ENCODE measurements around the gene GIMAP8.
"Not testable (repeated sequence)": the region's sequence is repeated elsewhere in the genome, so short reads cannot be mapped to it uniquely, and the experiment has no call there.

The GIMAP8 gene

DNA sequence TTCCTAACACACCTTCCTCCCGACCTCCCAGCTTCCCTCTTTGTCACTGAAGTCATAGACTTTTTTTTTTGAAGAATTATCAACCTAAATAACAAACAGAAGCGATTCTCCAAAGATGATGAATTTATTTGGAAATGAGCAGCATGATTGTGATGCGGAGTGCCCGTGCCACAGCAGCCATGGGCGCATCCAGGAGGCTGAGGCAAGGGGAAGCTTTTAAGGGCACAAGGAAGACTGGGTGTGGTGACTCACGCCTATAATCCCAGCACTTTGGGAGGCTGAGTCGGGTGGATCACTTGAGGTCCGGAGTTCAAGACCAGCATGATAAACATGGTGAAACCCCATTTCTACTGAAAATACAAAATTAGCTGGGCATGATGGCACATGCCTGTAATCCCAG, 16.2 kb upstream of the GIMAP8 start:
- no peak for DNase-seq (ENCODE audit: low read depth in 3 of 3, low spot score in 1 of 3)

DNA sequence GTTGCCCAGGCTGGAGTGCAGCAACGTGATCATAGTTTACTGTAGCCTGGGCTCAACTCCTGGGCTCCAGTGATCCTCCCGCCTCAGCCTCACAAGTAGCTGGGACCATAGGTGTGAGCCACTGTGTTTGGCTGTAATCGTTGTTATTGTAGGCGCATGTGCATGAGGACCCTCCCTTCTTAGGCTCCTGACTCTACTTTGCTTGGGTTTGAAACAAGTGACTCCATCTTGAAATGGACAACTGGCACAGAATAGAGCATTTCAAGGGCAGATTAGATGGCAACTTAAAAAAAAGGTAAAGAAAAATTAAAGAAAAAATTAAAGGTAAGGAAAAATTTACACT, 15.4 kb upstream of the GIMAP8 start:
- no peak for DNase-seq (ENCODE audit: low read depth in 3 of 3, low spot score in 1 of 3)

DNA sequence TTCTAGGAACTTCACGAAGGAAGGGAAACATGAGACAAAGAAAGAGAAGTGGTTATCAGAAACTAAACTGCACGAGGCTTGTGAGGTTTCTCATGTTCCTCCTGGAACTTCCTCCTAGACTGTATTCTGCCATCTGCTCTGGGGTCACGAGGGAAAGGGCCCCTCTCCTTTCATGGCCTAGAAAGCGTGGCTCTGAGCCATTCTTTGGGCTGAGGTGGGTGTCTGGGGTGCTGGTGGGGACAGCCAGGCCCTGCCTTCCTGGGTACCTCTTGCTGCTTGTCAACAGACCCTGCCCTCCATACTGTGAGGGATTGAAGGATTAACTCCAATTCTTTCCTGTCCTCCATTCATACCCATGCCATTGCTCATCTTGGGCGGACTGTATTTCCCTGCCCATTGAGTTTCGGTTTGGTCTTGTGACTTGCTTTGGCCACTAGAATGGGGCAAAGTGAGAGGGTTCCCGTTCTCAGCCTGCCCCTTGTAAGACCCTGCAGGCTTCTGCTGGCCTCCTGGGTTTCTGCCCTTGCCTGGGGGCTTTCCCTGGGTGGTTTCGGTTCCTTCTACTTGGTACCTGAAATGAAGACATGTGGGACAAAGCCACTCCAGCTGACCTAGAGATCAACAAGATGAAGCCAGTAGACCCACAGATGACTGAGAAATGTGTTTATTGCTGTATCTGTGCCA, 14.9 kb upstream of the GIMAP8 start:
- DNase-seq (ENCODE audit: low read depth in 3 of 3, low spot score in 1 of 3): no peak

DNA sequence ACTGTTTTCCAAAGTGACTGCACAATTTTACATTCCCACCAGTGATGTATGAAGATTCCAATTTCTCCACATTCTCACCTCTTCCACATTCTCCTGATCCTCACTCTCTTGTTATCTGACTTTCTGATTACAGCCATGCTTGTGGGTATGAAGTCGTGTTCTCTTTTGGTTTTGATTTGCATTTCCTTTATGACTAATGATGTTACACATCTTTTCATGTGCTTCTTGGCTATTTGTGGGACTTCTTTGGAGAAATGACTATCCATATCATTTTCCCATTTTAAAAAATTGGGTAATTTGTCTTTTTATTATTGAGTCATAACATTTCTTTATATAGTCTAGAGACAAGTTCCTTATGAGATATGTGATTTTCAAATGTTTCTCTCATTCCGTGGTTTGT, 10.5 kb upstream of the GIMAP8 start:
- DNase-seq (ENCODE audit: low read depth in 3 of 3, low spot score in 1 of 3): no peak

DNA sequence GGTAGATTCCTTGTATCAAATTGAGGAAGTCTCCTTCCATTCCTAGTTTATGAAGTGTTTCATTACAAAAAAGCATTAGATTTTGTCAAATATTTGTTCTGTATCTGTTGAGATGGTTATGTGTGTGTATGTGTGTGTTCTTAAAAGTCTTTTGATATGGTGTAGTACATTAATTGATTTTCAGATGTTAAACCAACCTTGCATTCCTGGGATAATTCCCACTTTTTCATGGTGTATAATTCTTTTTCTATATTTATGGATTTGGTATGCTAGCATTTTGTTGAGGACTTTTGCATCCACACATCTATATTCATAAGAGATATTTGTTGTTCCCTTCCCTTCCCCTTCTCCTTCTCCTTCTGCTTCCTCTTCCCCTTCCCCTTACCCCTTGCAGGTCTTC, 8.9 kb upstream of the GIMAP8 start:
- DNase-seq (ENCODE audit: low read depth in 3 of 3, low spot score in 1 of 3): no peak

DNA sequence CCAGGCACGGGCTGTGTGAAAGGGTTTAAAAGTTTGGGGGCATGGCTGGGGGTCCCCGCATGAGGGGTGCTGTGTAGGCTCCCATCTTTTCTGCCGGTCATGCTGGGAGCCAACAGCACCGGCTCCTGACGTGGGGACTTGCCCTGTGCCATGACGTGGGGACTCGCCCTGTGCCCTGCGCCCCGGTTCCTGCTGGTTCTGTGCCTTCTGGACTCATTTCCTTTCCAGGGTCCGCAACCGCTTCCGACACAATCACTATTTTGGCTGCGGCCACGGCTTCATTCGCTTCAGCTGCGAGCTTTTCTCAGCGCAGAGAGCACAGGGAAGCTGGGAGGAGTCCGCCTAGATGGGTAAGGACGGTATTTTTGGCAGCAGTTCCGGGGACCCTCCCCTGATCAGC, 7.6 kb upstream of the GIMAP8 start:
- no peak for DNase-seq (ENCODE audit: low read depth in 3 of 3, low spot score in 1 of 3)

DNA sequence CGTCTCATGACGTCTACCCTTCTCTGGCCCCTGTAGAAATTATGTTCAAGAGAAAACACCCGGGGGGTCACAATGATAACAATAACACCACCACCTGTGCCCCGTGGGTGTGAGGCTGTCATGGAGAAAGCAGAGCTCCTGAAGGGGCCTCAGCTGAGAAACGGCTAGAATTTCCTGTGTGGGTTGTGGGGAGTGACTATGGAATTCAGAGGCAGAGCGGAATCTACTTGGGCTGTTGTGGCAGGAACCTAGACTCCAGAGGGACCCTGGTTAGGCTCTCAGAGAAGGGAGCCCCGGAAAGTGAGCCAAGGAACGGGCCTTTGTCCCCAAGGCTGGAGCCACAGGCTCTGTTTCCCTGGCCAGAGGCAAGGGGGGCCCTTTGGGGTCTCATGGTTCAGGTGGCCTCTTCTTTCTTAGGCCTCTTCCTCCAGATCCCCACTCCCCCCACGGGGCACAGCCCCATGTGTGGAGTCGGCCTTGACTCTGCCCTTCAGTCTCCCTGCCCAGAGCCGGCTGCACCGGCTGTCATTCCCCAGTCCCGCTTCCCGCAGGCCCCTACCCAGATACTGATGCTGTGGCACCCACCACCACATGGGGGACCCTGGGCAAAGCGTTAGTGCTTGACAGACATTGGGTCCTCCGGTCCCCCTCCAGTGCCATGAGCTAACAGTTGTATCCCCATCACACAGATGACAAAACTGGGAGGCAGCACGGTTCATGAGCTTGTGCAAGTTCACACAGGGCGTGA, 6.5 kb upstream of the GIMAP8 start:
- DNase-seq (ENCODE audit: low read depth in 3 of 3, low spot score in 1 of 3): no peak

DNA sequence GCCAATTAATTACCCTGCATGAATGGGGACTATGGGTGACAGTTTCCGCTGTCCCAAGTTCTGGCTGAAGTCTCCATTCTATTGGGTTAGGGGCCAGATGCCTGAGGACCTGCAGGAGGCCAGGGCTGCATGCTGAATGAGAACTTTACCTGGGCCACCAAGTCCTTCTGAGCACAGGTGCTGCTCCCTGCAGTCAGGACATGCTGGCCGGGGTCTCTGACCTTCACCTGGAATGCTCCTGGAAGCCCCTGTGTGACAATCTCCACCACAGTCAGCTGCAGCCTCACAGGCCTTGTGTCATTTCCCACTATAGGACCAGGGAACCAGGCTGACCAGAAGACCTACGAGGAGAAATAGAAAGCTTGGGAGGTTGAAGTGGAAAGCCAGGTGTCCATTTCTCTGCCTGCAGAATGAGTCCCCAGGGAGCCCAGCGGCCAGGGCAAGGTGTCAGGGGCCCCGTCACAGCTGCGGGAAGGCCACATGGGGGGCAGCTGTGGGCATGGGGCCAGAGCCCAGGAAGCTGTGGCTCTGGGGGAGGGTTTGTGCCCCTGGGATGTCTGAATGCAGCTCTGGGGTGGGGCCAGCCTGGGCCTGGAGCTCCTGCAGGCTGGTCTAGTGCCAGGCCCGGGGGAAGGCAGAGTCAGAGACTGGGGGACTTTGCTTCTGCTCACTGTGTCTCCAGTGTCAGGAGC, 5.6 kb upstream of the GIMAP8 start:
- DNase-seq (ENCODE audit: low read depth in 3 of 3, low spot score in 1 of 3): no peak

DNA sequence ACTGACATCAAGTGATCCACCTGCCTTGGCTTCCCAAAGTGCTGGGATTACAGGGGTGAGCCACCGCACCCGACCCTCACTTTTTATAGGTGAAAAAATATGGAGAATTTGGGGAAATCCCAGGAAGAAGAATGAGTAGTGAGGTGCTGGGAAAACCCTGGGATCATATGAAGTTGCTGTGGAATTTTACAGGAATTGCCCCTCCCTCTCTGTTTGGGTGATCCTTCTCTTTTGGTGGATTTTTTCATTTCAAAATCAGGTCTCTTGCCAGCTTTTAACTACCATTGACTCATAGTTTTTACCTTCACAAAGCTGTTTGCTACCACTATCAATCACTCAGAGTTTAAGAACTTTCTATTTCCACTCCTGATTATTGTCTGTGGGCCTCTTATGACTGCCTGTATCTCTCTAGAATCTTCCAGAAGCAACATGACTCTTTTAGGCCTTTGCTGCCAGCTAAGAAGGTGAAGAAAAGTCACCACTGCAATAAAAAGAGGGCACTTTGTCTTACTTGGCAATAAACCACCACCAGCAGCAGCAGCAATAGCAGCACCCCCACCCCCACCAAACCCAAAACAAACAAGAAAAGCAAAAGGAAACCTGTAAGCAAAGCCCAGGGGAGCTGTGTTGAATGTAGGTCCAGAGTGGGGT, 4.0 kb upstream of the GIMAP8 start:
- no peak for DNase-seq (ENCODE audit: low read depth in 3 of 3, low spot score in 1 of 3)

DNA sequence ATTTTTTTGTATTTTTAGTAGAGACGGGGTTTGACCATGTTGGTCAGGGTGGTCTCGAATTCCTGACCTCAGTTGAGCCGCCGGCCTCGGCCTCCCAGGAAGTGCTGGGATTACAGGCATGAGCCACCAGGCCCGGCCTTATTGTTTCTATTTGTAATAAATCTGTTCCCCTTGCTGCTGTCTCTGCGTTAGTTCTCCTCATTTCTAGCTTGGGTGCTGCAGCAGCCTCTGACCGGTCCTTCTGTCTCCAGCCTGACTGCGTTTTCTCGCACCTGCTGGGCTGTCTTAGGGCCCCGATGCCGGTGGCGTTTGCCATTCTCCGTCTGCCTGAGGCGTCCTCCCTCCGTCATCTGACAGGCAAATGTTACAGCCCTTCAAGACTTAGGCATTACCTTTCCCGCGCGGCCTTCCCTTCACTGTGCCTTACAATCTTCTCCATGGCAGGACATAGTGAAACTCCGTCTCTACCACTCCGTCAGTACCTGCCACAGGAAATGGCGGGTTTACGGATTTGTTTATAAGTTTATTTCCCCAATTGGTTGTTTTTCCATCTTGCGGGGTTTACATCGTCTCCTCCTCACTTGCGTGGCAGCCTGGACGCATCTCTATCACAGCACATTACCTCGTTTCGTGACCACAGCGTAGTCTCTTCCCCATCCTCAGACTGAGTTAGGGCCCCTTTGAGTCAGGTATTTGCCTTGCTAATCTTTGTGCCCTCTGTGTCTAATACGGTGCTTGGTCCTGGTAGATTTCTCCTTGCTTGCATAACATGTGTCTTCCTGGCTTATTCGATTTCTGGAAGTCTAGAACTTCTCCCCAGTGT, 2.3 kb upstream of the GIMAP8 start:
- DNase-seq (ENCODE audit: low read depth in 3 of 3, low spot score in 1 of 3): no peak

DNA sequence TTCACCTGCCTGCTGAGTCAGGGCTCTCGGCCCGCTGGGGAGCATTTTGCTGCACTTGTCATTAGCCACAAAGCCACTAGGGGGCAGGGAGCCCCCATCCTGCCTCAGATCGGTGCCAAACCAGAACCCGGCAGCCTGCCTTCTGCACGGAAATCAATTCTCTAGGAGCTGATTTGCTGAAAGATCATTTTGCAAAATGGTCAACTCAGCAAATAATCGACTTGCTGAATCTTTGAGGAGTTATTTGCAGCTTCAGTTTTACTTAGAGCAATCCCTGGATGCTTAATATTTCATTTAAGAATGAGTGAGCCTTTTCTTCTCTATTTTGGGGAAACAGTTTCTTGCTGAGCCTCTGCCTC, 1.7 kb upstream of the GIMAP8 start:
- peak; percentile 75 to 83 (median 83) for DNase-seq (ENCODE audit: low read depth in 3 of 3, low spot score in 1 of 3)

DNA sequence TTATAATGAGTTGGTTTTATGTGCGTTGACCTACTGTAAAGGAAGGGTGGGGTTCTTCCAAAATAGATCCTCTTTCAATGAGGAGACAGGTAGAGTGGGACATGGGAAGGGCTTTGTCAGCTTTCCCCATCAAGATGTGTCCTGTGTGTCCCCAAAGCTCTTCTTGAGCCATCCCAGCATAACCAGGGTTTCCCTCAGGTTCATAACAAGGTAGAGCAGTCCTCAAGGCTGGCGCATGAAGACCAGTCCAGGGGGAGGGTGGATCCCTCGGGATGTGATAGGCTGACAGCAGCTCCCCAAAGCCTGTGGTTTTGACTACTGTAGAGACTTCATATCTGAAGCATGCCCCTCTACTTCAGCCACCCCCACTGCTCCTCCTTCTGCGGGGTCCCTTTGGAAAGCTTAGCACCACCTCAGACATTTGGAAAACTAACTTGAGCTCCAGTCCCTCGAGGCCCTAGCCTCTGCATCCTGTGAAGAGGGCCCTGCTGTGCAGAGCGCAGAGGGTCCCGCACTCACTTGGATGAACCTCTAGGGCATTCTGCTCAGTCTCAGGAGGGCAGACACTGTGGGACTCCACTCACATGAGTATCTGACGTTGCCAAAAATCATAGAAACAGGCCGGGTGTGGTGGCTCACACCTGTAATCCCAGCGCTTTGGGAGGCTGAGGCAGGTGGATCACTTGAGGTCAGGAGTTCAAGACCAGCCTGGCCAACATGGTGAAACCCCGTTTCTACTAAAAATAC, 1.1 kb upstream of the GIMAP8 start:
- no peak for DNase-seq (ENCODE audit: low read depth in 3 of 3, low spot score in 1 of 3)

DNA sequence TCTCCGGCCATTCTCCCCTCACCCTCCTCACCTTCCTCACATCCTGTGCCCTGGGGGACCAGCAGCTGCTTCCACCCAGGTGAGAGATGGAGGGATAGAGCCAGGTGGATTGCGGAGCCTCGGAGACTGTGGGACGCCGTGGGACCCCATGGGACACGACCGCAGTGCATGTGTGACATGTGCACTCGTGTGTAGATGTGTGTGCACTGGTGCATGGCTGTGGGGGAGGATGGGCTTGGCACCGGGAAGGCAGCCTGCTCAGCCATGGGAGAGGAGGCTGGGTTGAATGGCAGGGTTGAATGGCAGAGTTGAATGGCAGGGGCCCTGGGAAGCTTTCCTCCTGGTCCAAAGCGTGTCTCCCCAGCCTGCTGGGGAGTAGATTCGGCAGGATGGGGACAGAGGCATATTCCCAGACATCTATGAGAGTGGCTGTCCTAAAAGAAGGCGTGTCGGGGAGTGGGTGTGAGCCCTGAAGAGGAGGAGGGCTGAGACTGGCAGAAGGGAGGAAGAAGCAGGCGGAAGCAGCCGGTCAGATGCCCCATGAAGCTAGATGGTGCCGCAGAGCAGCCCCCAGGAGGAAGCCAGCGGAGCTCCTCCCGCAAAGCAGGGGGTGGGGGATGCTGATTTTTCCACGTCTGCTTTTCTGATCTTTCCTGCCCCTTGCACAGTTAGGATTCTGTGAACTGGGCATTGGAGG, 815 bp downstream of the GIMAP8 start:
- peak in 2 of 3 donors; percentile 54 to 60 for DNase-seq (ENCODE audit: low read depth in 3 of 3, low spot score in 1 of 3)

DNA sequence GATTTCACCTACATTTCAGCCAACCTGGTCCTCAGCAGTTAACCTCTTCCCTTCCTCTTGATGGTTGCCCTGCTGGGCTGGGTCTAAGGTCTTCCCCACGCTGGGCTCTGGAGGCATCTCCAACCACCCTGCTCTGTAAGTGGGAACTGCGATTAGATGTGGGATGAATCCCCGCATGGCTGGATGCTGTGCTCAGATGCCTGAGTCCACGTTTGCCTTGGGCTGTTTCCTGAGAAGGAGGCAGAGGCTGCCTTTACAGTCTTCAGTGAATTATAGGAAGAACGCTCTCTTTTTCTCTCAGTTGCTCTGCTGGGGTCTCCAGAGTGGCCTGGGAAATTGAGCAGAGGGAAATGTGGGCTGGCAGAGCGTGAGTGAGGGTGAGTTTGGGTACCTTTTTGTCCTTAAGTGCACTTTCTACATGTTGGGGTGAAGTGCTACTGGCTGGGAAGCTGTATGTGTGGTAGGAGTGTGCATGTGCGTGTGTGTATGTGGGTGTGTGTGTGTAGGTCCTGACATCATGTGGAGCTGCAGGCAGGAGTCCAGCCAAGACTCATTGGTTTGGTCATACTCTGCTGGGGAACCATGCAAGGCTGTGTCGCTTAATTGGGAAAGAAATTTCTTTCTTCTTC, 1.5 kb downstream of the GIMAP8 start:
- no peak for DNase-seq (ENCODE audit: low read depth in 3 of 3, low spot score in 1 of 3)

DNA sequence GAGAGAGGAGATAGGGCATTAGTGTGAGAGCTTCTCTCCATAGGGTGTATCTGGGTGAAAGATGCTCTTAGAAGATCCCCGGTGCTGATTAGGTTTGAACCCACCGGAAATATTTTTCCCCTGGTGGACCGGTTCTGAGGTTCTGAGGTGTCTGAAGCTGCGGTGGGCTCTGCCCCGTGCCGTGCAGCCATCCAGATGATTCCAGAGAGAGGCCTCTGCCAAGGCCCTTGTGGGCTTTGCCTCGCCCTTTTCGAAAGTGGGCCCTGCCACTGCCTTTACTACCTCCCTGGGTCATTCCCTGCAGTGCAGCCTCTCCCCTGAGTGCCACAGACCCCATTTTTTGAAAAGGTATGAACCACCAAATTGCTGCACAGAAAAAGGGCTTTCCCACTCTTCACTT, 2.8 kb downstream of the GIMAP8 start:
- no peak for DNase-seq (ENCODE audit: low read depth in 3 of 3, low spot score in 1 of 3)

DNA sequence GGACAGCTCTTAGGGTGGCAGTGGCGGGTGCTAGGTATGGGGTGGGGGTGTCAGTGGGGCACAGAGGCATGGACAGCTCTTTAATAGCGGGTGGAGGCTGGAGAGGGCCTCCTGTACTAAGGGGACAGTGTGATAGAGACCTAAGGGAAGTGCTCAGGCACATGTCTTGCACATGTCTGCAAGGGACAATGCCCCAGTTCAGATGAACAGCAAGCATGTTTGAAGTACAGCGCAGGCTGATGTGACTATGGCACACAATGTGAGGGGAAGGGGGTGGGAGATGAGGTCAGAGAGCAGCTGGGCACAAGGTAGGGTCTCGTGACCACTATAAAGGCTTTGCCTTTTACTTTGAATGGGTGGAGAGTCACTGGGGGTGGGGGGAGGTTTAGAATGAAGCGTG, 3.5 kb downstream of the GIMAP8 start:
- no peak for DNase-seq (ENCODE audit: low read depth in 3 of 3, low spot score in 1 of 3)

DNA sequence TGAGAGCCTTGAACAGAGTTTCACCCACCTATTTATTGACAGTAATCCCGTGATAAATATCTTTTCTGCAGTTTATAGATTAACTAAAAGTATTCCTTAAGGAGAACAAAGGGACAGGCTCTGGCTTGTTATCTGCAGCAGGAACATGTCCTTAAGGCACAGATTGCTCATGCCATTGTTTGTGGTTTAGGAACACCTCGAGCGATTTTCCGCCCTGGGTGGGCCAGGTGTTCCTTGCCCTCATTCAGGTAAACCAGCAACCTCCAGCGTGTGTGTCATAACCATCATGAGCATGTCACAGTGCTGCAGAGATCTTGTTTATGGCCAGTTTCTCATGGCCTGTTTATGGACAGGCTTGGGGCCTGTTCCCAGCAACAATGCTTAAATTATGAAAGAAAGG, 6.6 kb downstream of the GIMAP8 start:
- DNase-seq (ENCODE audit: low read depth in 3 of 3, low spot score in 1 of 3): not testable (repeated sequence)

DNA sequence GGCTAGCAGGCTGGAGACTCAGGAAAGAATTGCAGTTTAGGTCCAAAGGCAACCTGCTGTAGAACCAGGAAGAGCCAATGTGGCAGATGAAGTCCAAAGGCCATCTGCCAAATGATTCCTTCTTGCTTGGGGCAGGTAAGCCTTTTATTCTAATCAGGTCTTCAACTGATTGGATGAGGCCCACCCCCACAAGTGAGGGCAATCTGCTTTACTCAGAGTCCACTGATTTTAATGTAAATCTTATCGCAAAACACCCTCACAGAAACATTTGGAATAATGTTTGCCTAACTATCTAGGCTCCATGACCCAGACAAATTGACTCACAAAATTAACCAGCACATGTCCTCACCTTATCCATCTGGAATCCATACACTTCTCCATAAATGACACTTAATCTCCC, 7.8 kb downstream of the GIMAP8 start:
- DNase-seq (ENCODE audit: low read depth in 3 of 3, low spot score in 1 of 3): no peak

DNA sequence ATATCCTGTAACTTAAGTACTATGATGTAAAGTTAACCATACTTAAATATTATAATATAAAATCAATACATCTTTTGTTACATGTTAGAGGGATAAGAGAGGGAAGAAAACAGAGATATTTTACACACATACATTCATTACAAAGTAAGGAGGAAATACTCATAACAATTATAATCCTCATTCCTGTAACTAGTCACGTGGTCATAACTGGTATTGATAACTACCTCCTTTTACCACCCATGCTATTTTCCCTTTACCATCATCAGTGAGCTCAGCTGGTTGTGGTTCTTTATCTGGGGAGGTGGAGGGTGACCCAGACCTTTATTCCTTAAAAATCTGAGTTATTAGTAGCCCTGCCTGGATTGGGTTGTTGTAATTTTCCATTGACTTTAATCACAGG, 8.3 kb downstream of the GIMAP8 start:
- DNase-seq (ENCODE audit: low read depth in 3 of 3, low spot score in 1 of 3): no peak
